GM18526 (cell line): ENCODE results near the gene CAMTA2.
A peak's percentile ranks its signal among the peaks of the same experiment; 100 is the strongest.

Source experiments
- POLR2A ChIP-seq: IDR thresholded peaks from 3 replicates; pipeline ENCODE4 v1.6.1; 2011; ENCODE audit not compliant: insufficient read length; ENCODE audit errors: extremely low read depth

Gene CAMTA2

GRCh38 chr17:4973256-4974114 is 14.0 kb downstream of the CAMTA2 start:
- no peak for TF ChIP-seq POLR2A

GRCh38 chr17:4972752-4973151 is 14.7 kb downstream of the CAMTA2 start:
- no peak for TF ChIP-seq POLR2A

- TF ChIP-seq POLR2A = no peak
Measured at GRCh38 chr17:4972322-4972721, 15.2 kb downstream of the CAMTA2 start.

GRCh38 chr17:4971826-4972225 is 15.6 kb downstream of the CAMTA2 start:
- no peak for TF ChIP-seq POLR2A

GRCh38 chr17:4970273-4970672 is 17.2 kb downstream of the CAMTA2 start:
- TF ChIP-seq POLR2A = no peak

- TF ChIP-seq POLR2A = no peak
Measured at GRCh38 chr17:4969551-4970173, 17.8 kb downstream of the CAMTA2 start.

GRCh38 chr17:4969047-4969550 is 18.4 kb downstream of the CAMTA2 start:
- no peak for TF ChIP-seq POLR2A

- peak; percentile 5 for TF ChIP-seq POLR2A
Measured at GRCh38 chr17:4968486-4969046, 18.9 kb downstream of the CAMTA2 start.

- peak; percentile 63 for TF ChIP-seq POLR2A
Measured at GRCh38 chr17:4967539-4968485, 19.7 kb downstream of the CAMTA2 start, which contains the start of gene SPAG7. SPAG7 (minus strand) TSS chr17:4967817; CDS start chr17:4967804, 13 bp downstream.

- peak; percentile 39 for TF ChIP-seq POLR2A
Measured at GRCh38 chr17:4966844-4967538, 20.5 kb downstream of the CAMTA2 start.

- TF ChIP-seq POLR2A = no peak
Measured at GRCh38 chr17:4965311-4965986, 22.0 kb downstream of the CAMTA2 start.

- no peak for TF ChIP-seq POLR2A
Measured at GRCh38 chr17:4960279-4960922, 27.1 kb downstream of the CAMTA2 start.
